G401 (cell line): Measurements from ENCODE around the gene ATP6AP2. TPM values are rescaled to one million over a fixed set of nuclear protein-coding genes. Genes with fewer than 3 reads are reported as not detected.
A peak's percentile ranks its signal among the peaks of the same experiment; 100 is the strongest.
"Not testable (repeated sequence)": the region's sequence is repeated elsewhere in the genome, so short reads cannot be mapped to it uniquely, and the experiment has no call there.

Experiments used
- DNase-seq: peaks from one replicate; pipeline ENCODE4 v3.0.0-alpha.2; 2015; ENCODE audit warnings: low spot score
- in situ Hi-C: cut with HindIII; loops from 2 replicates; pipeline ENCODE4 v1.10.0; 2016; ENCODE audit warnings: low sequenced_read_pairs, mixed read lengths
- total RNA-seq: library from RNA; depleted of rRNA; stranded (reverse); fragments of >200 nt; shearing (Covaris generic); gene quantifications from 2 replicates; pipeline ENCODE4 v1.2.3, GENCODE V29; 2014

The ATP6AP2 gene
- total RNA-seq, 1 experiment from 2014 or later = 77.2 TPM

DNA sequence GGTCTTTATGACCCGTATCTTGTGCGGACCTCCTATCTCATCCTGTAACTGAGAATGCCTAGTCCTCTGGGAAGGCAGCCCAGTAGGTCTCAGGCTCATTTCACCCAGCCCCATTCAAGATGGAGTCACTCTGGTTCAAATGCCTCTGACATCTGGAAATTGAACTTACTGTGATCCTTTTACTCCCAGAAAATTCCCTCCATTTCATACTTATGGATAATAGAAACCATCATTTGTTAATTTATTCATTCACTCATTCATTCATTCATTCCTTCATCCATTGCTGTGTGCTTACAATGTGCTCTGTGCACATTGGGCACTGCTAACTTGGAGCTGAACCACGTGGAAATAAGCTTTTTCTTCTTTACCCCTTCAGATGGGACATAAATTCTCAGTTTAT lies 9.2 kb upstream of the ATP6AP2 start:
- in situ Hi-C loops = no loop called here
- DNase-seq = no peak

DNA sequence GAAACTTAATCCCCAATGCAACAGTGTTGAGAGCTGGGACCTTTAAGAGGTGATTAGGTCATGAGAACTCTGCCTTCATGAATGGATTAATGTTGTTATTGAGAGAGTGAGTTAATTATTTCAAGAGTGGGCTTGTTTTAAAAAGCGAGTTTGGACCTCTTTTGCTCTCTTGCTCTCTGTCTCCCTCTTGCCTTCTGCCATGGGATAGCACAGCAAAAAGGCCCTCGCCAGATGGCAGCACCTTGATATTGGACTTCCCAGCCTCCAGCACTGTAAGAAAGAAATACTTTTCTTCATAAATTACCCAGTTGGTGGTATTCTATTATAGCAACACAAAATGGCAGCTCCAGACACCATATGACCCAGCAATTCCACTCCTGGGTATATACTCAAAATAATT lies 7.0 kb upstream of the ATP6AP2 start:
- no peak for DNase-seq
- in situ Hi-C loops = no loop called here

DNA sequence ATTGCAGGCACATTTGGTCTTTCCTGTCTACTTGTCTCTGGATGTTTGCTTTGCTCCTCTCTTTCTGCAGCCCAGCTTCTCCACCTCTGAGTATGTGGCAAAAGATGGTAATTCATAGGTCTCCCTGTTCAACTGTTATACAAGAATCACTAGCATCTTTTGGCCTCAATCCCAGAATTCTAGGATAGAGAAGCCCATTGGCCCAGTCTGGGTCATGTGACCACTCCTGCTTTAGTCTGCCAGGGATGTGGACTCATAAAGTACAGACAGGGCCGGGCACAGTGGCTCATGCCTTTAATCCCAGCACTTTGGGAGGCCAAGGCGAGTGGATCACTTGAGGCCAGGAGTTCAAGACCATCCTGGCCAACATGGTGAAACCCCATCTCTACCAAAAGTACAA lies 5.4 kb upstream of the ATP6AP2 start:
- peak; percentile 17 for DNase-seq
- in situ Hi-C loops = not testable (repeated sequence)

DNA sequence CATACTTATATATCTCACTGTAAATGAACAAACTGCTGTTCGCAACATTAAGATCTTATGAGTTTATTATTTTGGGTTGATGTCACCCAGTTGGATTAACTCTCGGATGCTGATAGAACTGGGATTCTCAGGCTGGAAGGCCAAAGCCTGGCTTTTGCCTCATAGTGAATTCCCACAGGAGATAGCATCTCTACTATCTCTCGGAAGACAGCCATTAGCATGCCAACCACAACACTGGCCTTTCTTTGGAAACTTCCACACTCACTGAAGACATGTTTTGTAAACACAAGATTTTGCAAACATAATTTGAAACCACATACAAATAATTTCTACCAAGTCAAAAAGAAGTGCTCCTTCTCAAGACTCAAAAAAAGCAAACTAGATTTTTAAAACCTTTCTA lies 4.5 kb upstream of the ATP6AP2 start:
- in situ Hi-C loops = no loop called here
- DNase-seq = no peak

DNA sequence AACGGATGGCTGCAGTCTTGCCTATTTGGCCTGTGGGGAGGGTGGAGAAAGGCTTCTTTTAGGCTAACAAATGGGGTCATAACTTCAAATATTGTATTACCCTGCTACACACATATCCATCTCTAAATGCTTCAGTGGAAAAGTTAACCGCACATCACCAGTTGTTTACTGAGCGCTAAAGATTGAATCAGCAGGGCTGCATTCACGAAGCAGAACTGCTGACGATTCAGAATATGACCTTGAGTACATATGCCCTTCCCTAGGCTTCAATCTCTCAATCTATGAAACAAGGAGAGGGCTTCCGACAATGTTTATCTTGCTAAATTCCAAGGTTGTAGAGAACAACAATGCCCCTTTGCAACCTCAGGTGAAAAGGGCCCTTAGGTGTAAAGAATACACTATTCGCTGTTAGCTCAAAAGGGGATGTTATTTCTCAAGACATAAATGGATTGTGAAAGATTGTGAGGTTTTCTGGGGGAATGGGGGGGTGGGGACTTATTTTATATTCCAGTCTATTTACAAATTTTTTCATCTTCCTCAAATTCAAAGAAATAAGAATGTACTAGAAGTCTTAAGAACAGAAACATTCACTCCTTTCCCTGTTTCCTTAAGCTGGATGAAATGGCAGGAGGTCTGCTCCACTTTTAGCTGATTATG lies 2.6 kb upstream of the ATP6AP2 start:
- in situ Hi-C loops = no loop called here
- DNase-seq = no peak

DNA sequence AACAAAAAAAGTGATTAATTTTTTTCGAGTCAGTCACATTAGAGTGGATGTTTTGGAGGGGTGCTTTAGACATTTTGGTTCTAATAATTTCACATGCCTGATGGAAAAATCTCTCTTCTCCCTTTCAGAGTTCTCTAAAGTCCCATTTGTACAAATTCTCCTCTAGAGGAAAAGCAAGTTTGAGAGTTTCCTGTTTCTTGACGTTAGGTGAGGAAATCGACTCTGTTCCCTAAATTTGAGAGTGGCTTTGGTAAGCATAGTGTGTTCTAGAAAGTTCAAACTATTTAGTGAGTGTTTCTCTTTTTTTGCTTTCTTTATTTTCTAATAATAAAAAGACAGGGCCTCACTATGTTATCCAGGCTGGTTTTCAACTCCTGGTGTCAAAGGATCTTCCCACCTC lies 1.6 kb upstream of the ATP6AP2 start:
- DNase-seq = no peak
- in situ Hi-C loops = no loop called here

DNA sequence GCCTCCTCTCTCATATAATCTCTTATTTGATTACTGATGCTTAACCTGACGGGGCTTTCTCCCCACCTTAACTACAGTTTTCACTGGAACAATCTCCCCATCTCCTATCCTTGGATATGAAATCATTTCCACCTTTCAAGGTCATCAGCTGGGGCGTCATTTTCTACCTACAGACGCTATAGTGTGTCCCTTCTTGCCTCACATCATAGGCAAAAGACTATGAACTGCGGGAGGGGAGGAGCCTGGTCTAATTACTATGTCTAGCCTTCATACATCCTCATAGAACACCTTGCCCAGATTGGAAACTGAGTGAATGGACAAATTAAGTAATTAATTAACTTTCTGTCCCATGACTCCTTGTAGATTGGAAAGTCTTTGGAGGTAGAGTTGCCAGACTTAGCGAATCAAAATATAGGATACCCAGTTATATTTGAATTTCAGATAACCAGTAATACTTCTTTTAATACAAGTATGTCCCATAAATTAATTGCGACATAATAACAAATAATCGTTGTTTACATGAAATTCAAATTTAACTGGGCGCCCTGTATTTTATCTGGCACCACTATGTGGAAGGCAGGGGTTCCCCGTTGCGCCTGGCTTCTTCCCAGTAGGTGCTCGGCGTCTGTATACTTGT lies 752 bp upstream of the ATP6AP2 start:
- no peak for DNase-seq
- in situ Hi-C loops = no loop called here

DNA sequence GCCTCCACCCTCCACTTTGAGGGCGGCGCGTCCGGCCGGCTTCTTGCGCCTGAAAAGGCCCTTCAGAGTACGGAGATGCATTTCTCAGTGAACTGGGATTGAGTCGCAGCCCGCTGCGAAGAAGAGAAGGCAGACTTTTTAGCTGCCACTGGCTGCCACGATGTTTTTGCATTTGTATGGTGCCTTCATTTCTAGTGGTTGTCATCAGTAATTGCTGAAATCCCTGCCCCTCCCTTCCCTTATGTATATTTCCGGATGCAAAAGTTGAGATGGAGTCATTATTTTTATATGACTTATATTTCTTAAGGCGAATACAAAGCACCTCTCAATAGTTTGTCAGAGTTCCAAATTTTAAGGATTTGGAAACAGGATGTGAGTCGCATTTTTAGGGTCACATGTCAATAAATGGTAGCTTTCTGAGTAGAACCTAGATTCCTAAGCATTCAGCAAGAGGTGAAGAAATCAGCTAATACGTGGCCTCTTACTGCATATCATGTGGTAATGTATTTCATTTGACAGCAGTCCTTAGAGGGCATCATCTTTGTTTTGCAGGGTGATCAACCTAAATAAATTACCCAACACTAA lies 658 bp downstream of the ATP6AP2 start:
- in situ Hi-C loops = no loop called here
- no peak for DNase-seq

DNA sequence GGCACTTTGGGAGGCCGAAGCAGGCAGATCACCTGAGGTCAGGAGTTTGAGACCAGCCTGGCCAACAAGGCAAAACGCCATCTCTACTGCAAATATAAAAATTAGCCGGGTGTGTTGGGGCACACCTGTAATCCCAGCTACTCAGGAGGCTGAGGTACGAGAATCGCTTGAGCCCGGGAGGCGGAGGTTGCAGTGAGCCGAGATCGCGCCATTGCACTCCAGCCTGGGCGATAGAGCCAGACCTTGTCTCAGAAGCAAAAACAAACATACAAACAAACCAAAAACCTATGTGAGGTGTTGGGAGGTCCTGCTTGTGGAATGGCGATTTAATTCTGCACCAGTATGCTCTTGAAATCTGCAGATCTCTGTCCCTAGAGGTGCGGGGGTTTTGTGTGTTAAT lies 1.4 kb downstream of the ATP6AP2 start:
- in situ Hi-C loops, DNase-seq: not testable (repeated sequence)

DNA sequence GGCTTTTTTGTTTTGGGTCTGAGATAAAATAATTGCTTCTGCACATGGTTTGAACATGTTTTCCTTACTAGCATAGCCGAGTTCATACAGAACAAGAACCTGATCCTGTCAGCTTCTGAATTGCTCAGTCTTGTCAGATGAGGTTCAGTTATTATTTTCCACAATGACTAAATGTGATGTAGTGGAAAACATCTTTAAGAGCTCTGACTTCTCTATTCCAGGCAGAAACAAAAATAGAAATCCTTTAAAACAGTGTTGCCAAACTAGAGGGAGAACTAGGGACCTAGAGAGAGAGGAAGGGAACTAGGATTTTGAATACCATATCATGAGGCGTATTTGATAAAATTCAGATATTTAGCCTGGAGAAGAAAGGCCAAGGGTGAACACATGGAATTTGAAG lies 2.0 kb downstream of the ATP6AP2 start:
- in situ Hi-C loops = no loop called here
- DNase-seq = no peak

DNA sequence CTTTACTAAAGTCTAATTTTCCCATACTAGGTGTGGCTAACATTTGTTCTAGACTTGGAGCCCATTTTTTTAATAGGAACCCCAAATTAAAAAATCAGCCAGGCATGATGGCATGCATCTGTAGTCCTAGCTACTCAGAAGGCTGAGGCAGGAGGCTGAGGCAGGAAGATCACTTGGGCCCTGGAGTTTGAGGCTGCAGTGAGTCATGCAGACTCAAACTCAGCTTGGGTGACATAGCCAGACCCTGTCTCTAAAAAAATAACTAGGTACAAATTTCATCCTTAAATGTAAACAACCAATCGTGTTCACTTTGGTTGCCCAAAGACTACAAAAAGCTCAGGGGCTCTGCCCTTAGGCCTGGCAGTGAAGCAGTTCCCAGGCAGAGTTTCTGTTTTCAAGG lies 6.9 kb downstream of the ATP6AP2 start:
- DNase-seq, in situ Hi-C loops: not testable (repeated sequence)

DNA sequence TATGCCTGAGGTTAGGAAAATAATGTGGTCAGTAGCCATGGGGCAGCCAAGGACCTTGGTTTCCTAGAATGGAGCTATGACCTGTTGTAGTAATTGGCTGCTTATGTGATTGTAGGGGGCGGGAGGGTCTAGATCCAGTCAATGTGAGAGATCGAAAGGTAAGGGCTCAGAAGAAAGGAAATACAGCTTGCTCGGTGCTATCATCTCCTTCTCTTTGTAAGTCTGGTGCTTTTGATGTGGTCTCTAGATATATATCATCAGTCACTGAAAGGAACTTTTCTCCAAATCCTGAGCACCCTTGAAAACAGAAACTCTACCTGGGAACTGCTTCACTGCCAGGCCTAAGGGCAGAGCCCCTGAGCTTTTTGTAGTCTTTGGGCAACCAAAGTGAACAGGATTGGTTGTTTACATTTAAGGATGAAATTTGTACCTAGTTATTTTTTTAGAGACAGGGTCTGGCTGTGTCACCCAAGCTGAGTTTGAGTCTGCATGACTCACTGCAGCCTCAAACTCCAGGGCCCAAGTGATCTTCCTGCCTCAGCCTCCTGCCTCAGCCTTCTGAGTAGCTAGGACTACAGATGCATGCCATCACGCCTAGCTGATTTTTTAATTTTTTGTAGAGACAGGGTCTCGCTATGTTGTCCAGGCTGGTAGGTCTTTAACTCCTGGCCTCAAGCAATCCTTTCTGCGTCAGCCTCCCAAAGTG lies 9.0 kb downstream of the ATP6AP2 start:
- DNase-seq, in situ Hi-C loops: not testable (repeated sequence)

DNA sequence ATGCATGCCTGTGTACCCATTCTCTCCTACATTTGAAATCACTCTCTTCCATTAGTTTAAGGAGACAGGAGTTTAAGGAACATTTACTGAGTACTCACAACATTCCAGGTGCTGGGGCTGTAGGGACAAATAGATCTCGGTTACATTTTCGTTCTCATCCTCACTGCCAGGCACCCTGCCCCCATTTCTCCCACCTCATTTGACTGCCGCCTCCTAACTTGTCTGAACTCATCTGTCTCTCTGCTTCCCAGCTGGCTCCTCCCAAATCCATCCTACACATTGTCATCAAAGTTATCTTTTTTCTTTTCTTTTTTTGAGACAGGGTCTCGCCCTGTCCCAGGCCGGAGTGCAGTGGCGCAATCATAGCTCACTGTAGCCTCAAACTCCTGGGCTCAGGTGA lies 22.7 kb downstream of the ATP6AP2 start:
- in situ Hi-C loops = no loop called here

DNA sequence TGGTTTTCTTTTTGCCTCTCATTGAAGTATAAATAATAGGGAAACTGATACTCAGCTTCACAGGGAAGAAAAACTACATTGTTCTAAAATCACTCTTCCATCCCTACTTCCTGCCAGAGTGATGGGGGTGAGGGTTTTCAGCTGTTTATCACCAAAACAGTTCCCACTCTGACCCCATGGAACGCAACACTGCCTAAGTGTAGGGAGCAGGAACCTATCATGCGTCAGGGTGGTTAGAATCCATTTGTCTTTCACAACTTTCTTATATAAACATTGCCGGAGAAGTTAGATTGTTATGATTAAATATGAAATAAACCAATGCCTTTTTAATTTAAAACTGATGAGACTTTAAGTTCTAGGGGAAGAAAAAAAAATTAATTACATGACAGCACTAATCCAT lies 26.6 kb downstream of the ATP6AP2 start:
- in situ Hi-C loops = no loop called here
- no peak for DNase-seq

More for the DNA sequence above, 22.7 kb downstream of the ATP6AP2 start:
- no peak for DNase-seq

DNA sequence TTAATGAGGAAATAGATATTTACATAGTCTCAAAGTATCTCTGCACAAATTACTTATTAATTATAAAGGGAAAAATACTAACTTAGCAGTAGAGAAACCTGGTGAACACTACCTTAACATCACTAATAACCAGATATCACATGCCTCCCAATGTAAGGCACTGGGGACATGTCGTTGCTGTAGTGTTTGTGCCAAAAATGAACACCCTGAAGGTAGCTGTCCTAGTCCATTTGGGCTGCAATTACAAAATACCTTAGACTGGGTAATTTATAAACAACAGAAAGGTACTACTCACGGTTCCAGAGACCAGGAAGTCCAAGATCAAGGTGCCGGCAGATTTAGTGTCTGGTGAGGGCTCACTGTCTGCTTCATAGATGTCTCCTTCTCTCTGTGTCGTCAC lies 31.7 kb downstream of the ATP6AP2 start:
- in situ Hi-C loops = no loop called here
- DNase-seq = no peak

DNA sequence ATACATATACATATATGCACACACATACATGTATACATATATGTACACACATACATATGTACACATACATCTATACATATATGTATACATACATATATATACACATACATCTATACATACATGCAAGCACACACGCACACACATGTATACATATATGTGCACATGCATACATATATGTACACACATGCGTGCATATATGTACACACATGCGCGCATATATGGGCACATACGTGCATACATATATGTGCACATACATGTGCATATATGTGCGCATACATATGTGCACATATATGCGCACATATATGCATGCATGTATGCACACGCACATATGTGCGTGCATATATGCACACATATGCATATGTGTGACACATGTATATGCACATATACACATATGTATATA lies 35.2 kb downstream of the ATP6AP2 start:
- in situ Hi-C loops = no loop called here

DNA sequence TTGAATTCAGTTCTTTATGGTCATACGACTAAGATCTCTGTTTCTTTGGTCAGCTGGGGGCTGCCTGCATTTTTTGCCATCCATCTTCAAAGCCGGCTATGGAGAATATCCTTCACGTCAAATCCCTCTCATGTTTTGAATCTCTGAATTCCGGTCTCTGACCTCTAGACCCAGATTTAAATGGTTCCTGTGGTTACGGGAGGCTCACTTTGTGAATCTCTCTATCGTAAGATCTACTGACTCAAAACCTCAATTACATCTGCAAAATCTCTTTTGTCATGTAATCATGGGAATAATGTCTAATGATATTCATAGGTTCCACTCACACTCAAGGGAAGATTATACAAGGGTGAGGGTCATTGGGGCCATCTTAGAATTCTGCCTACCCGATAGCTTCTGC lies 36.8 kb downstream of the ATP6AP2 start:
- DNase-seq = no peak
- in situ Hi-C loops = no loop called here

More for the DNA sequence above, 35.2 kb downstream of the ATP6AP2 start:
- no peak for DNase-seq

DNA sequence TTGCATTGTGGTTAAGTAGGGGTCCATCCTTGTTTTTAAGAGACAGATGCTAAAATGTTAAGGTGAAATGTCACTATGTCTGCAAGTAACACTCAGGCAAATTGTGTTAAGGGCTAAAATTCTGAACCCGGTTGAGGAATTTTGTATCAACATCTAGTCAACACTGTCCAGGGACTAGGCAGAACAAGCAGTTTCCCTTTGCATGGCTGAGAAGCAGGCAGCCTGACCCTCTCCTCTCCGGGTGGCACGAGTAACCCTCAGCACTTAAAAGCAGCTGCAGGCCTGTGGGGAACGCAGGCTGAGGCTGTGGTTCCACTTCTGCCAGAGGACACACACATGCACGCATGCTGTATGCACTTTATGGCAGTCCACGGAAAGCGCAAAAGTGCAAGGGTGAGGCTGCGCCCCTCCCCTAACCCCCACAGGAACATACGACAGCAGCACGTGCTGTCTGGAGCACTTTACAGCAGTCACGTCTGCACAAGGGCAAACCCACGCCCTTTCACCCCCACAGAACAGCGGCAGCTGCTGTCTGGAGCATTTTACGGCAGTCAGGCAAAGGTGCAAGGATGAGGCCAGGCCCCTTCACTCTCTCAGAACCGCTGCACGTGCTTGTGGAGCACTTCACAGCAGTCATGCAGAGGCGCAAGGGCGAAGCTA lies 41.8 kb downstream of the ATP6AP2 start:
- no peak for DNase-seq

DNA sequence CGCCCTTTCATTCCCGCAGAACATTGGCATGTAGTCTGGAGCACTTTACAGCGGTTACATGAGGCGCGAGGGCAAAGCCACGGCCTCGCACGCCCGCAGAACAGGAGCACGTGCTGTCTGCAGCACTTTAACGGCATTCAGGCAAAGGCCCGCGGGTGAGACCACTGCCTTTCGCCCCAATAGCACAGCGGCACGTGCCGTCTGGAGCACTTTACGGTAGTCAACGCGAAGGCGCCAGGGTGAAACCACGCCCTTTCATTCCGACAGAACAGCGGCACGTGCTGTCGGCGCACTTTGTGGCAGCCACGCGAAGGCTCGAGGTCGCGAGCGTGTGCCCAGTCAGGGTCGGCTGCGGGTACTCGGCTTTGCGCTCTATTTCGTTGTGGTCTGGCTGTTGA lies 42.4 kb downstream of the ATP6AP2 start, which contains the start of gene MPC1L:
MPC1L (plus strand) TSS at position 290 of the 398 bp plus-strand sequence. CDS start 138 bp downstream, outside the sequence.
- DNase-seq = no peak
- in situ Hi-C loops = no loop called here

More for the DNA sequence above, 41.8 kb downstream of the ATP6AP2 start:
- in situ Hi-C loops = no loop called here

DNA sequence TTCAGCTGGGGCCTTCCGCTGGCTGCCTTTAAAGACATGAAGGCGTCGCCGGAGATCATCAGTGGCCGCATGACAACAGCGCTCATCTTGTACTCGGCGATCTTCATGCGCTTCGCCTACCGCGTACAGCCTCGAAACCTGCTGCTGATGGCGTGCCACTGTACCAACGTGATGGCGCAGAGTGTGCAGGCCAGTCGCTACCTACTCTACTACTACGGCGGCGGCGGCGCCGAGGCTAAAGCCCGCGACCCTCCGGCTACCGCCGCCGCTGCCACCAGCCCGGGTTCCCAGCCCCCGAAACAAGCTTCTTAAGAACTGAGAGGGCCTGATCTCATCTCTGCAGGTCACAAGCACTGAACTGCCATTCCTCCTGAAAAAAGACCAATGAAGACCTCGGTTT lies 42.9 kb downstream of the ATP6AP2 start:
- in situ Hi-C loops = no loop called here
- DNase-seq = no peak
